GM20431 (cell line): ENCODE data around the gene GPRIN1.

Experiments used
- in situ Hi-C: fragments of 300-500 bp; cut with MseI, MboI; formaldehyde crosslinking; loops from one replicate; pipeline ENCODE4 v1.15.0; 2020; ENCODE audit warnings: low sequenced_read_pairs; ENCODE audit not compliant: unreplicated experiment

The GPRIN1 gene

GRCh38 chr5:176609724-176610434 lies at the start of gene GPRIN1:
GPRIN1 (minus strand) TSS chr5:176610156; CDS start chr5:176599834, 10,322 bp downstream.
- in situ Hi-C loops, result no loop called here

- in situ Hi-C loops, result loop anchor here (25.0 kb wide), 2 partner anchors 278 to 453 kb away; no protein-coding TSS in a partner anchor
Observed at GRCh38 chr5:176659512-176659839, 49.5 kb upstream of the GPRIN1 start.

- in situ Hi-C loops, result loop anchor here (25.0 kb wide), 2 partner anchors 278 to 453 kb away; no protein-coding TSS in a partner anchor
Observed at GRCh38 chr5:176658817-176659511, 49.0 kb upstream of the GPRIN1 start.

- in situ Hi-C loops, result loop anchor here (25.0 kb wide), 2 partner anchors 279 to 454 kb away; no protein-coding TSS in a partner anchor
Observed at GRCh38 chr5:176658007-176658599, 48.1 kb upstream of the GPRIN1 start.

GRCh38 chr5:176656467-176656990 lies 46.6 kb upstream of the GPRIN1 start:
- in situ Hi-C loops, result loop anchor here (25.0 kb wide), 2 partner anchors 281 to 456 kb away; no protein-coding TSS in a partner anchor

GRCh38 chr5:176654856-176655255 lies 44.9 kb upstream of the GPRIN1 start:
- in situ Hi-C loops, result loop anchor here (25.0 kb wide), 2 partner anchors 282 to 457 kb away; no protein-coding TSS in a partner anchor

GRCh38 chr5:176653401-176654385 lies 43.7 kb upstream of the GPRIN1 start:
- in situ Hi-C loops, result loop anchor here (25.0 kb wide), 2 partner anchors 284 to 459 kb away; no protein-coding TSS in a partner anchor

- in situ Hi-C loops, result loop anchor here (25.0 kb wide), 2 partner anchors 285 to 460 kb away; no protein-coding TSS in a partner anchor
Observed at GRCh38 chr5:176652136-176652535, 42.2 kb upstream of the GPRIN1 start.

- in situ Hi-C loops, result loop anchor here (25.0 kb wide), 2 partner anchors 286 to 461 kb away; no protein-coding TSS in a partner anchor
Observed at GRCh38 chr5:176651472-176651980, 41.6 kb upstream of the GPRIN1 start.

GRCh38 chr5:176650354-176650884 lies 40.5 kb upstream of the GPRIN1 start:
- in situ Hi-C loops, result loop anchor here (25.0 kb wide), 2 partner anchors 287 to 462 kb away; no protein-coding TSS in a partner anchor

GRCh38 chr5:176648474-176649194 lies 38.7 kb upstream of the GPRIN1 start:
- in situ Hi-C loops, result no loop called here

- in situ Hi-C loops, result no loop called here
Observed at GRCh38 chr5:176647843-176648473, 38.0 kb upstream of the GPRIN1 start.

GRCh38 chr5:176647030-176647842 lies 37.3 kb upstream of the GPRIN1 start, which contains the start of gene TSPAN17:
TSPAN17 (plus strand) TSS chr5:176647484; CDS start chr5:176647616, 132 bp downstream.
- in situ Hi-C loops, result no loop called here

GRCh38 chr5:176646707-176647029 lies 36.7 kb upstream of the GPRIN1 start:
- in situ Hi-C loops, result no loop called here

GRCh38 chr5:176646049-176646706 lies 36.2 kb upstream of the GPRIN1 start:
- in situ Hi-C loops, result no loop called here
